Epithelial cell of esophagus (primary cell): Measurements from ENCODE around the gene PARVG.

Experiments used
- DNase-seq: peaks from one replicate; pipeline ENCODE4 v3.0.0; 2010; ENCODE audit warnings: low read depth
- H3K4me3 ChIP-seq: 2 replicates; pipeline ENCODE4 v1.5.1; 2011; ENCODE audit warnings: mild to moderate bottlenecking, low read length, control low read depth
- CTCF ChIP-seq: IDR thresholded peaks from 2 replicates; pipeline ENCODE4 v1.5.1; 2011; ENCODE audit warnings: low read depth, mild to moderate bottlenecking, low read length, control low read depth, inconsistent platforms; ENCODE audit not compliant: insufficient read depth; ENCODE audit errors: missing control alignments

The PARVG gene

GRCh38 chr22:44184006-44184405, 3.3 kb downstream of the PARVG start:
- H3K4me3 ChIP-seq: no peak overlapping the region
- no peak for TF ChIP-seq CTCF
- no peak for DNase-seq

- no peak for DNase-seq
- TF ChIP-seq CTCF: no peak
- no peak overlapping the region for H3K4me3 ChIP-seq
Observed at GRCh38 chr22:44185237-44186120, 4.8 kb downstream of the PARVG start.

GRCh38 chr22:44186121-44186510, 5.4 kb downstream of the PARVG start:
- DNase-seq: no peak
- no peak for TF ChIP-seq CTCF
- H3K4me3 ChIP-seq: no peak overlapping the region

GRCh38 chr22:44186737-44187136, 6.0 kb downstream of the PARVG start:
- no peak for TF ChIP-seq CTCF
- H3K4me3 ChIP-seq: no peak overlapping the region
- DNase-seq: no peak

GRCh38 chr22:44187652-44188230, 7.0 kb downstream of the PARVG start:
- no peak for DNase-seq
- TF ChIP-seq CTCF: no peak
- H3K4me3 ChIP-seq: no peak overlapping the region

GRCh38 chr22:44188316-44188715, 7.6 kb downstream of the PARVG start:
- no peak for TF ChIP-seq CTCF
- no peak overlapping the region for H3K4me3 ChIP-seq
- DNase-seq: no peak
